GM12878 (cell line): Measurements from ENCODE around the gene TCOF1. TPM values are rescaled to one million over a fixed set of nuclear protein-coding genes. Genes with fewer than 3 reads are reported as not detected.

Source experiments
- BACH1 ChIP-seq: fragments of 450-650 bp; IDR thresholded peaks from 2 replicates; pipeline ENCODE4 v1.6.1; 2017; ENCODE audit warnings: mild to moderate bottlenecking, borderline replicate concordance
- CREM ChIP-seq: IDR thresholded peaks from 2 replicates; pipeline ENCODE4 v1.6.1; 2014; ENCODE audit warnings: antibody characterized with exemption, low read depth
- DPF2 ChIP-seq: fragments of 450-650 bp; IDR thresholded peaks from 2 replicates; pipeline ENCODE4 v1.6.1; 2017; ENCODE audit warnings: mild to moderate bottlenecking
- EP300 ChIP-seq, 2 experiments: fragments of 150-350 bp in 1 of 2; IDR thresholded peaks; 2 replicates each; pipeline ENCODE4 v1.6.1; 2011 to 2012; ENCODE audit warnings: low read depth in 2 of 2, low read length in 2 of 2, borderline replicate concordance in 1 of 2, improper control_type of control experiment in 1 of 2, inconsistent platforms in 1 of 2; ENCODE audit not compliant: control insufficient read depth in 1 of 2
- IKZF1 ChIP-seq: fragments of 450-650 bp; conservative IDR thresholded peaks from 2 replicates; pipeline ENCODE4 v1.6.1; 2017; ENCODE audit warnings: antibody characterized with exemption, mild to moderate bottlenecking
- KLF5 ChIP-seq: fragments of 450-650 bp; IDR thresholded peaks from 2 replicates; pipeline ENCODE4 v1.6.1; 2014; ENCODE audit warnings: mild to moderate bottlenecking; ENCODE audit not compliant: partially characterized antibody
- MYC ChIP-seq: IDR thresholded peaks from 2 replicates; pipeline ENCODE4 v1.6.1; 2011; ENCODE audit warnings: mild to moderate bottlenecking, low read length, moderate library complexity, inconsistent platforms; ENCODE audit not compliant: insufficient read depth, insufficient replicate concordance, insufficient read length, severe bottlenecking
- NFYB ChIP-seq: IDR thresholded peaks from 2 replicates; pipeline ENCODE4 v1.6.1; 2011; ENCODE audit warnings: low read depth, mild to moderate bottlenecking, low read length, improper control_type of control experiment, moderate library complexity; ENCODE audit not compliant: insufficient read depth
- NR2C1 ChIP-seq: fragments of 450-650 bp; IDR thresholded peaks from 2 replicates; pipeline ENCODE4 v1.6.1; 2017; ENCODE audit warnings: antibody characterized with exemption, mild to moderate bottlenecking, moderate library complexity
- POLR2AphosphoS5 ChIP-seq: IDR thresholded peaks from 2 replicates; pipeline ENCODE4 v1.6.1; 2011; ENCODE audit warnings: mild to moderate bottlenecking, low read length, inconsistent platforms
- SIX5 ChIP-seq: IDR thresholded peaks from 2 replicates; pipeline ENCODE4 v1.6.1; 2011; ENCODE audit warnings: mild to moderate bottlenecking, low read depth, low read length, moderate library complexity; ENCODE audit not compliant: severe bottlenecking
- SP1 ChIP-seq: IDR thresholded peaks from one replicate; pipeline ENCODE4 v1.6.1; 2011; ENCODE audit warnings: low read depth, low read length
- SRF ChIP-seq, 2 experiments: IDR thresholded peaks; 2 replicates each; pipeline ENCODE4 v1.6.1; 2011; ENCODE audit warnings: low read depth in 2 of 2, low read length in 2 of 2, mild to moderate bottlenecking in 1 of 2, moderate library complexity in 1 of 2
- STAT3 ChIP-seq: IDR thresholded peaks from 2 replicates; pipeline ENCODE4 v1.6.1; 2011; ENCODE audit warnings: low read depth, low read length, improper control_type of control experiment
- TCF7 ChIP-seq: IDR thresholded peaks from 2 replicates; pipeline ENCODE4 v1.6.1; 2014; ENCODE audit warnings: antibody characterized with exemption, borderline replicate concordance
- WRNIP1 ChIP-seq: IDR thresholded peaks from 2 replicates; pipeline ENCODE4 v1.6.1; 2011; ENCODE audit warnings: low read depth, low read length, improper control_type of control experiment, borderline replicate concordance
- ZNF217 ChIP-seq: fragments of 450-650 bp; IDR thresholded peaks from 2 replicates; pipeline ENCODE4 v1.6.1; 2017; ENCODE audit warnings: antibody characterized with exemption, mild to moderate bottlenecking
- polyA plus RNA-seq, 11 experiments: library from polyadenylated mRNA; depleted of rRNA in 4 of 11; unstranded in 6 of 11; stranded (reverse) in 5 of 11; fragments of >200 nt; fragmentation: Nextera tagmentation in 4 of 11; fragmentation: Illumina TruSeq in 1 of 11; extraction: Ambion mirVana in 4 of 11; extraction: Trizol in 1 of 11; gene quantifications; 1 replicate in 1 of 11; 2 replicates in 10 of 11; pipeline versions ENCODE4 v1.2.1 to v1.2.3, GENCODE V29; 2011 to 2016; ENCODE audit warnings: inconsistent platforms in 2 of 11, missing spikeins in 2 of 11, low read depth in 1 of 11
- total RNA-seq, 4 experiments: library from RNA; depleted of rRNA in 3 of 4; stranded (reverse); fragments of >200 nt in 3 of 4; fragmentation: Illumina TruSeq in 1 of 4; extraction: Trizol in 1 of 4; gene quantifications; 2 replicates each; pipeline versions ENCODE4 v1.2.1 to v1.2.3, GENCODE V29; 2013 to 2021
- TF ChIP-seq, protein P1 (sequence below): IDR thresholded peaks from 2 replicates; pipeline ENCODE4 v1.6.1; 2012; ENCODE audit warnings: improper control_type of control experiment, low read depth, low read length; ENCODE audit not compliant: insufficient replicate concordance
- TF ChIP-seq, protein P2 (sequence below), 3 experiments: IDR thresholded peaks in 2 of 3; conservative IDR thresholded peaks in 1 of 3; 2 replicates each; pipeline ENCODE4 v1.5.1; 2011; ENCODE audit warnings: low read depth in 3 of 3, low read length in 3 of 3, mild to moderate bottlenecking in 3 of 3, control low read depth in 2 of 3, moderate library complexity in 2 of 3, inconsistent platforms in 1 of 3, mixed read lengths in 1 of 3; ENCODE audit not compliant: control insufficient read depth in 2 of 3, insufficient read depth in 1 of 3; ENCODE audit errors: extremely low read depth in 1 of 3
- TF ChIP-seq, protein P3 (sequence below): fragments of 450-650 bp; conservative IDR thresholded peaks from 2 replicates; pipeline ENCODE4 v1.6.1; 2017; ENCODE audit warnings: mild to moderate bottlenecking, moderate library complexity

The TCOF1 gene
- total and polyA plus RNA-seq, 10 of the 15 experiments (the other 5 are each of a cell fraction or from before 2014, with no cell fraction given): 8.7 to 83.9 (median 38.9) TPM

DNA sequence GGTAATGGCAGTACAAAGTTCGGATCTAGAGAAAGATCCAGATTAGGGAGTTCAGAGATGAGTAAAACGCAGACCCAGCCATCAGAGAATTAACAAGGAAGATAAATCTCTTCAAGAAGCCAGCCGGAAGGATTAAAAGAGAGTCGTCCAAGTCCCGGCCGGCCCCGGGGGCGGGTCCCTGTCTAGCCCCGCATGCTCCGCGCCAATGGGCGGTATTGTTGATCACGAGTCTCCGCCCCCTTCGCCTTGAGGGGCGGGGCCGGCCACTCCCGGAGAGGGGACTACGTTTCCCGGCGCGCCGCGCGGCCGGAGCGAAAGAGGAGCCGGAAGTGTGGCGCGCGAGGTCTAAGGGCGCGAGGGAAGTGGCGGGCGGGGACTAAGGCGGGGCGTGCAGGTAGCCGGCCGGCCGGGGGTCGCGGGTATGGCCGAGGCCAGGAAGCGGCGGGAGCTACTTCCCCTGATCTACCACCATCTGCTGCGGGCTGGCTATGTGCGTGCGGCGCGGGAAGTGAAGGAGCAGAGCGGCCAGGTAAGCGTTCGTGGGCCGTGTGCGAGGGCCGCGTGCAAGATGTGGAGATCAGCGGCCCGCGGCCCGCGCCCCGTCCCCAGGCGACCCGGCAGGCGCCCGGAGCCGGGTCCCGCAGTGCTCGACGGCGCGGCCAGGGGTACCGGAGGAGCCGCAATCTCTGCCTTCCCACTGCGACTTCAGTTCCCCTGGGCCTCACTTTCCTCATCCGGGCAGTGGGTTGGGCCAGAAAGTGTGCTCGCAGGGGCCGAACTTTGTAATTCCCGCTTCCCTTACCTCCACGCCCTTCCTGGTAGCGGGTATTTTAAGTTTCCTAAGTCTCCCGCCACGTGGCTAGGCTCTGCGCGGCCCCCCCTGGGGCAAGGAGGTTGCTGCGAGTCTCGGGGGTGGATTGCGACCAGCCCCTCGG, at the start of gene TCOF1 (continued):
- TF ChIP-seq, protein P1, sequence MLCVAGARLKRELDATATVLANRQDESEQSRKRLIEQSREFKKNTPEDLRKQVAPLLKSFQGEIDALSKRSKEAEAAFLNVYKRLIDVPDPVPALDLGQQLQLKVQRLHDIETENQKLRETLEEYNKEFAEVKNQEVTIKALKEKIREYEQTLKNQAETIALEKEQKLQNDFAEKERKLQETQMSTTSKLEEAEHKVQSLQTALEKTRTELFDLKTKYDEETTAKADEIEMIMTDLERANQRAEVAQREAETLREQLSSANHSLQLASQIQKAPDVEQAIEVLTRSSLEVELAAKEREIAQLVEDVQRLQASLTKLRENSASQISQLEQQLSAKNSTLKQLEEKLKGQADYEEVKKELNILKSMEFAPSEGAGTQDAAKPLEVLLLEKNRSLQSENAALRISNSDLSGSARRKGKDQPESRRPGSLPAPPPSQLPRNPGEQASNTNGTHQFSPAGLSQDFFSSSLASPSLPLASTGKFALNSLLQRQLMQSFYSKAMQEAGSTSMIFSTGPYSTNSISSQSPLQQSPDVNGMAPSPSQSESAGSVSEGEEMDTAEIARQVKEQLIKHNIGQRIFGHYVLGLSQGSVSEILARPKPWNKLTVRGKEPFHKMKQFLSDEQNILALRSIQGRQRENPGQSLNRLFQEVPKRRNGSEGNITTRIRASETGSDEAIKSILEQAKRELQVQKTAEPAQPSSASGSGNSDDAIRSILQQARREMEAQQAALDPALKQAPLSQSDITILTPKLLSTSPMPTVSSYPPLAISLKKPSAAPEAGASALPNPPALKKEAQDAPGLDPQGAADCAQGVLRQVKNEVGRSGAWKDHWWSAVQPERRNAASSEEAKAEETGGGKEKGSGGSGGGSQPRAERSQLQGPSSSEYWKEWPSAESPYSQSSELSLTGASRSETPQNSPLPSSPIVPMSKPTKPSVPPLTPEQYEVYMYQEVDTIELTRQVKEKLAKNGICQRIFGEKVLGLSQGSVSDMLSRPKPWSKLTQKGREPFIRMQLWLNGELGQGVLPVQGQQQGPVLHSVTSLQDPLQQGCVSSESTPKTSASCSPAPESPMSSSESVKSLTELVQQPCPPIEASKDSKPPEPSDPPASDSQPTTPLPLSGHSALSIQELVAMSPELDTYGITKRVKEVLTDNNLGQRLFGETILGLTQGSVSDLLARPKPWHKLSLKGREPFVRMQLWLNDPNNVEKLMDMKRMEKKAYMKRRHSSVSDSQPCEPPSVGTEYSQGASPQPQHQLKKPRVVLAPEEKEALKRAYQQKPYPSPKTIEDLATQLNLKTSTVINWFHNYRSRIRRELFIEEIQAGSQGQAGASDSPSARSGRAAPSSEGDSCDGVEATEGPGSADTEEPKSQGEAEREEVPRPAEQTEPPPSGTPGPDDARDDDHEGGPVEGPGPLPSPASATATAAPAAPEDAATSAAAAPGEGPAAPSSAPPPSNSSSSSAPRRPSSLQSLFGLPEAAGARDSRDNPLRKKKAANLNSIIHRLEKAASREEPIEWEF: no peak
- peak; percentile 37; the same call in 1 of the 2 replicates for TF ChIP-seq ZNF217
- TF ChIP-seq POLR2AphosphoS5: peak; percentile 68
- no peak for TF ChIP-seq SP1
- TF ChIP-seq SIX5: peak; percentile 82
- 0 out of 2 replicates have a peak, but pooled peaks have one; percentile 12 for TF ChIP-seq NFYB
- peak; percentile 73 for TF ChIP-seq CREM
- TF ChIP-seq EP300 (IDR thresholded peaks at IDR 0.05; ENCODE audit: borderline replicate concordance in 1 of 2, control insufficient read depth in 1 of 2, low read depth in 2 of 2, low read length in 2 of 2): no peak
- no peak for TF ChIP-seq TCF7
- no peak for TF ChIP-seq STAT3
- peak; percentile 76 for TF ChIP-seq MYC
- peak; percentile 20 for TF ChIP-seq KLF5
- 0 out of 2 replicates have a peak, but pooled peaks have one; percentile 30 for TF ChIP-seq BACH1
- no peak for TF ChIP-seq WRNIP1
- TF ChIP-seq IKZF1: peak; percentile 75
- peak; percentile 50; the same call in 1 of the 2 replicates for TF ChIP-seq DPF2
- TF ChIP-seq, protein P2, sequence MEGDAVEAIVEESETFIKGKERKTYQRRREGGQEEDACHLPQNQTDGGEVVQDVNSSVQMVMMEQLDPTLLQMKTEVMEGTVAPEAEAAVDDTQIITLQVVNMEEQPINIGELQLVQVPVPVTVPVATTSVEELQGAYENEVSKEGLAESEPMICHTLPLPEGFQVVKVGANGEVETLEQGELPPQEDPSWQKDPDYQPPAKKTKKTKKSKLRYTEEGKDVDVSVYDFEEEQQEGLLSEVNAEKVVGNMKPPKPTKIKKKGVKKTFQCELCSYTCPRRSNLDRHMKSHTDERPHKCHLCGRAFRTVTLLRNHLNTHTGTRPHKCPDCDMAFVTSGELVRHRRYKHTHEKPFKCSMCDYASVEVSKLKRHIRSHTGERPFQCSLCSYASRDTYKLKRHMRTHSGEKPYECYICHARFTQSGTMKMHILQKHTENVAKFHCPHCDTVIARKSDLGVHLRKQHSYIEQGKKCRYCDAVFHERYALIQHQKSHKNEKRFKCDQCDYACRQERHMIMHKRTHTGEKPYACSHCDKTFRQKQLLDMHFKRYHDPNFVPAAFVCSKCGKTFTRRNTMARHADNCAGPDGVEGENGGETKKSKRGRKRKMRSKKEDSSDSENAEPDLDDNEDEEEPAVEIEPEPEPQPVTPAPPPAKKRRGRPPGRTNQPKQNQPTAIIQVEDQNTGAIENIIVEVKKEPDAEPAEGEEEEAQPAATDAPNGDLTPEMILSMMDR (IDR thresholded peaks at IDR 0.05 in 2 of 3, conservative IDR thresholded peaks at IDR 0.05 in 1 of 3; ENCODE audit: control insufficient read depth in 2 of 3, extremely low read depth in 1 of 3, insufficient read depth in 1 of 3, low read depth in 3 of 3, low read length in 3 of 3): no peak
- TF ChIP-seq, protein P3, sequence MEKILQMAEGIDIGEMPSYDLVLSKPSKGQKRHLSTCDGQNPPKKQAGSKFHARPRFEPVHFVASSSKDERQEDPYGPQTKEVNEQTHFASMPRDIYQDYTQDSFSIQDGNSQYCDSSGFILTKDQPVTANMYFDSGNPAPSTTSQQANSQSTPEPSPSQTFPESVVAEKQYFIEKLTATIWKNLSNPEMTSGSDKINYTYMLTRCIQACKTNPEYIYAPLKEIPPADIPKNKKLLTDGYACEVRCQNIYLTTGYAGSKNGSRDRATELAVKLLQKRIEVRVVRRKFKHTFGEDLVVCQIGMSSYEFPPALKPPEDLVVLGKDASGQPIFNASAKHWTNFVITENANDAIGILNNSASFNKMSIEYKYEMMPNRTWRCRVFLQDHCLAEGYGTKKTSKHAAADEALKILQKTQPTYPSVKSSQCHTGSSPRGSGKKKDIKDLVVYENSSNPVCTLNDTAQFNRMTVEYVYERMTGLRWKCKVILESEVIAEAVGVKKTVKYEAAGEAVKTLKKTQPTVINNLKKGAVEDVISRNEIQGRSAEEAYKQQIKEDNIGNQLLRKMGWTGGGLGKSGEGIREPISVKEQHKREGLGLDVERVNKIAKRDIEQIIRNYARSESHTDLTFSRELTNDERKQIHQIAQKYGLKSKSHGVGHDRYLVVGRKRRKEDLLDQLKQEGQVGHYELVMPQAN: peak; percentile 97
- peak in 1 of 2 experiments; percentile 46; a peak in 1 of 4 replicates for TF ChIP-seq SRF (IDR thresholded peaks at IDR 0.05; ENCODE audit: low read depth in 2 of 2, low read length in 2 of 2)
- TF ChIP-seq NR2C1: peak; percentile 93
